ENCODE data around the gene LIN7C.

LIN7C gene

GRCh38 chr11:27509908-27510307, 3.3 kb upstream of the LIN7C start:
- DNase-seq (ENCODE audit: low read depth, low spot score), result no peak

GRCh38 chr11:27507557-27508322, 1.2 kb upstream of the LIN7C start:
- DNase-seq (ENCODE audit: low read depth, low spot score), result no peak

- no peak for DNase-seq (ENCODE audit: low read depth, low spot score)
Observed at GRCh38 chr11:27505781-27506180, 788 bp downstream of the LIN7C start.

GRCh38 chr11:27504205-27504604, 2.4 kb downstream of the LIN7C start:
- no peak for DNase-seq (ENCODE audit: low read depth, low spot score)

- DNase-seq (ENCODE audit: low read depth, low spot score), result no peak
Observed at GRCh38 chr11:27501100-27501499, 5.5 kb downstream of the LIN7C start.

- DNase-seq (ENCODE audit: low read depth, low spot score), result no peak
Observed at GRCh38 chr11:27497911-27498310, 8.7 kb downstream of the LIN7C start.

- DNase-seq (ENCODE audit: low read depth, low spot score), result no peak
Observed at GRCh38 chr11:27497284-27497866, 9.2 kb downstream of the LIN7C start.

- no peak for DNase-seq (ENCODE audit: low read depth, low spot score)
Observed at GRCh38 chr11:27496461-27496860, 10.1 kb downstream of the LIN7C start.

GRCh38 chr11:27495710-27496300, 10.8 kb downstream of the LIN7C start:
- DNase-seq (ENCODE audit: low read depth, low spot score), result no peak

- no peak for DNase-seq (ENCODE audit: low read depth, low spot score)
Observed at GRCh38 chr11:27489092-27489491, 17.5 kb downstream of the LIN7C start.

- no peak for DNase-seq (ENCODE audit: low read depth, low spot score)
Observed at GRCh38 chr11:27487706-27488105, 18.9 kb downstream of the LIN7C start.

GRCh38 chr11:27485930-27486773, 20.4 kb downstream of the LIN7C start:
- peak; percentile 51 for DNase-seq (ENCODE audit: low read depth, low spot score)

GRCh38 chr11:27482793-27483192, 23.8 kb downstream of the LIN7C start:
- DNase-seq (ENCODE audit: low read depth, low spot score), result no peak

GRCh38 chr11:27481992-27482391, 24.6 kb downstream of the LIN7C start:
- DNase-seq (ENCODE audit: low read depth, low spot score), result no peak

- no peak for DNase-seq (ENCODE audit: low read depth, low spot score)
Observed at GRCh38 chr11:27477831-27478230, 28.7 kb downstream of the LIN7C start.

- no peak for DNase-seq (ENCODE audit: low read depth, low spot score)
Observed at GRCh38 chr11:27477243-27477642, 29.3 kb downstream of the LIN7C start.

GRCh38 chr11:27475622-27476021, 30.9 kb downstream of the LIN7C start:
- DNase-seq (ENCODE audit: low read depth, low spot score), result no peak

- DNase-seq (ENCODE audit: low read depth, low spot score), result no peak
Observed at GRCh38 chr11:27473017-27473406, 33.6 kb downstream of the LIN7C start.

GRCh38 chr11:27472398-27473016, 34.1 kb downstream of the LIN7C start, which contains the start of gene LGR4:
Gene LGR4 (minus strand): TSS chr11:27472790. CDS start chr11:27472302, 488 bp downstream.
- peak; percentile 88 for DNase-seq (ENCODE audit: low read depth, low spot score)

- DNase-seq (ENCODE audit: low read depth, low spot score), result no peak
Observed at GRCh38 chr11:27471589-27472397, 34.8 kb downstream of the LIN7C start.

Data from smooth muscle cell of the brain vasculature (primary cell).